ENCODE results near the gene LEFTY1. TPM values are rescaled to one million over a fixed set of nuclear protein-coding genes. Genes with fewer than 3 reads are reported as not detected.

Gene LEFTY1
- total RNA-seq, 1 experiment from 2014 or later, result not detected

- in situ Hi-C loops (cut with HindIII; ENCODE audit: low sequenced_read_pairs), result no loop called here
- DNase-seq (ENCODE audit: low spot score), result no peak
Observed at GRCh38 chr1:225918280-225918679, 29.3 kb upstream of the LEFTY1 start.

GRCh38 chr1:225917536-225917935, 28.6 kb upstream of the LEFTY1 start:
- in situ Hi-C loops (cut with HindIII; ENCODE audit: low sequenced_read_pairs), result no loop called here
- DNase-seq (ENCODE audit: low spot score), result no peak

- no peak for DNase-seq (ENCODE audit: low spot score)
- in situ Hi-C loops (cut with HindIII; ENCODE audit: low sequenced_read_pairs), result no loop called here
Observed at GRCh38 chr1:225917101-225917500, 28.2 kb upstream of the LEFTY1 start.

DNA sequence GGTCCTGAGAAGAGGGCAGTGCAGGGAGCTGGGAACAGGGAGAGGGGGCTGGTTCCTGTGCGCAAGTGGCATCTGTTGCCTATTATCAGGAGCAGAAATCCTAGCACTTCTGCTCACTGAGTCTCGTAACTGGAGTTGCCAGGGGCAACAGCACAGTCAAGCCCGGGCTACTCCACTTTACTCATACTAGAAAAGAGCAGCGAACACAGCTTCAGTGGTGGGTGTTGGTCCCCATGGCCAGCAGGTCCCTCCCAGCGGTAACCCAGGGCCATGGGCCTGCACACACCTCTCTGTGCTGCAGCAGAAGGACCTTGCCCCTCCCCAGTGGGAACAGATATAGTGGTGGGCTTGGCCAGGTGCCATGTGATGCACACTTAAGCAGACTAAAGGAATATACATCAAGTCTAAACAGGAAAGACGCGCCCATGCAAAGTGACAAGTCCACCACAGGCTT, 26.6 kb upstream of the LEFTY1 start:
- in situ Hi-C loops (cut with HindIII; ENCODE audit: low sequenced_read_pairs), result no loop called here
- DNase-seq (ENCODE audit: low spot score), result no peak

GRCh38 chr1:225914947-225915346, 26.0 kb upstream of the LEFTY1 start:
- in situ Hi-C loops (cut with HindIII; ENCODE audit: low sequenced_read_pairs), result no loop called here
- no peak for DNase-seq (ENCODE audit: low spot score)

DNA sequence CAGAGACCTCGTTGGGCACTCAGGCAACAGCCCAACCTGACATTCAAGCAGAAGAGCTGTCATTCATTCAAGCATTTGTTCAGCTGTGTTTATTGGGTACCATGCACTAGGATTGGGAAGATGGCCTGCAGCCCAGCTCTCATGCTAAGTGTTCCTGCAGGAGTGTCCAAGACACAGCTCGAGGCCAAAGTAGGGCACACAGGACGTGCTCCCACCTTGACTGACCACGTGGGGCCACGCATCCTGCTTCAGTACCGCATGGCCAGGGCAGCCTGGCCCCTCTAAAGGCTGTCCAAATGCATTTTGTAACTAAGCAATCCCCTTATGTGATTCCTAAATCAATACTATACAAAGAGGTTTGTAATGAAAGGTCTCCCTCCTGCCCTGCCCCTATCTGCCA, 25.4 kb upstream of the LEFTY1 start:
- no peak for DNase-seq (ENCODE audit: low spot score)
- in situ Hi-C loops (cut with HindIII; ENCODE audit: low sequenced_read_pairs), result no loop called here

GRCh38 chr1:225911191-225912130, 22.5 kb upstream of the LEFTY1 start:
- in situ Hi-C loops (cut with HindIII; ENCODE audit: low sequenced_read_pairs), result no loop called here
- no peak for DNase-seq (ENCODE audit: low spot score)

DNA sequence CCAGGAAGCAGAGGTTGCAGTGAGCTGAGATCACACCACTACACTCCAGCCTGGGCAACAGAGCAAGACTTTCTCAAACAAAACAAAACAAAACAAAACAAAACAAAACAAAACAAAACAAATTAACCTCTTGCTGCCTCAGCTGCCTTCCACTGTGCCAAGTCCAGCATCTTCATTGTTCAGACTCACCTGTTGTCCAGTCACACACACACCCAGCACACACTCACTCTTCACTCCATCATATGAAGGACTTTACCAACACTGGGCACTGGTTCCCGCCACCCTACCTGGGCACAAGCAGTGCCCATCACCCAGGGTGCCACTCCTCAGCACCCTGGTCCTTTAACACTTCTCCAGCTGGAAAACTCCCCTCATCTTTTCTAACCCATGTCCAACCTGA, 20.5 kb upstream of the LEFTY1 start:
- DNase-seq (ENCODE audit: low spot score), result no peak
- in situ Hi-C loops (cut with HindIII; ENCODE audit: low sequenced_read_pairs), result no loop called here

DNA sequence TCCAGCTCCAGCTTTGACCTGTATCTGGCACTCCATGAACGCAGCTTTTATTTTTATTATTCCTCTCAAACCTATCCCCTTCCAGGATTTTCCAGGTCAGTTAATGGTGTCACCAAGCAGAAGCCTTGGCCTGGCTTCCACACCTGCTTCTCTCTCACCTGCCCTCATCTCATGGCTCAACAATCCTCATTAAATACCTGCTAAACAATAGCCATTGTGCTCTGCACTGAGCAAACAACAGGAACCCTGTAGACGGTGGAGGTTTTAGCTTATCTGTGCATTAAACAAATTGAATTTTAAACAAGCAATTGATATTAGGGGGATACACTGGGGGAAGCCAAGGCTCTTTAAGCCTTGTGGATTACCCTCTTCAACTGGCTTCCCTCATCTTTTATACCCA, 19.8 kb upstream of the LEFTY1 start:
- no peak for DNase-seq (ENCODE audit: low spot score)
- in situ Hi-C loops (cut with HindIII; ENCODE audit: low sequenced_read_pairs), result no loop called here

DNA sequence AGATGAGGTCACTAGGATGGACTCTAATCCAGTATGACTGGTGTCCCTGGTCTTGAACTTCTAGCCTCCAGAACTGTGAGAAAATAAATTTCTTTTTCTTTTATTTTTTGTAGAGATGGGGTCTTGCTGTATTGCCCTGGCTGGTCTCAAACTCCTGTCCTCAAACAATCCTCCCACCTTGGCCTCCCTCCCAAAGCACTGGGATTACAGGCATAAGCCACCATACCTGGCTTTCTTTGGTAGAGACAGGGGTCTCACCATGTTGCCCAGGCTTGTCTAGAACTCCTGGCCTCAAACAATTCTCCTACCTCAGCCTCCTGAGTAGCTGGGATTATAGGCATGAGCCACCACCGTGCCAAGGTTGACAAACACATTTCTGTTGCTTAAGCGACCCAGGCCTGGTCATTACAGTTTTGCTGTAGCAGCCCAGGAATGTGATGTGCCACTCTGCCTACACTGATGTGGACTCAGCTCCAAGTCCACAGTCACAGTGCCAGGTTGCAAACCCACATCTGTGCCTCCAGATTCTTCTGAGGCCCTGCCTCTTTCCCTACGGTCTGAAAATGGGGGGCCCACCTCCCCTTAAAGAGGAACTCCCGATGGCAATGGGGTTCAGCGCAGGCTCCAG, 19.2 kb upstream of the LEFTY1 start:
- in situ Hi-C loops (cut with HindIII; ENCODE audit: low sequenced_read_pairs), result no loop called here
- no peak for DNase-seq (ENCODE audit: low spot score)

DNA sequence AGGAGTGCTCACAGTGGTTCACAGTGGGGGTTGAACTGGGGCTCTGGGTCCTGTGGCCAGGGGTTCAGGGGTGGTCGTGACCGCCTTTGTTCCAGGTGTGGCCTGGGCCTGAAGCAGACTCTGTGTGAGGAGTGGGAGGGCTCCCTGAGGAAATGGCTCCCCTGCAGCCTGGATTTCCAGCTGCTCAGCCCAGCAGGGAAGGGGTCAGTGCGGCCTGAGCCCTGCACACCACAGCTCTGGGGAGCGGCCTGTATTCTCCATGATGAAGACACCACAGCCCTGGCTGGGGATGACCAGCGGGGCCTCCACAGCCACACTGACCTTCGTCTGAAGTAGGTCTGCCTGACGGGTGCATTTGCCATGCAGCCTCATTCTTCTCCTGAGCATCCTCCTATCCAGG, 18.4 kb upstream of the LEFTY1 start:
- no peak for DNase-seq (ENCODE audit: low spot score)
- in situ Hi-C loops (cut with HindIII; ENCODE audit: low sequenced_read_pairs), result no loop called here

DNA sequence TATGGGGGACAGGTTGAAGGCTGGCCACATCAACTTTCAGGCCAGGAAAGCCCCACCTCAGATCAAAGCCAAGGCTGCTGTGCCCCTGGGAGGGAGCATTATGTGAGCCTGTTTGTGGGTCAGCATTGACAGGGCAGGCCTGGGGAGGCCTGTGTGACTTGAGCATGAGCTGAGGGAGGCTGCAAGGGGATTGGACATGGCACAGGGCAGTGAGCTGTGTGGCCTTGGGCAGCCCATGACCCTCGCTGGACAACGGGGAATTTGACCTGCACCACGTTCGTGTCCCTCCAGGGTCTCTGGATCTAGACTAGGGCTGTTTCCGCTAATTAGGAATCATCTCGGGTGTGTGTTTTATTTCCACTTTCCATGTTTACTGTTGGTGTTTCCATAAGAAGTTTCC, 17.5 kb upstream of the LEFTY1 start:
- in situ Hi-C loops (cut with HindIII; ENCODE audit: low sequenced_read_pairs), result no loop called here
- DNase-seq (ENCODE audit: low spot score), result no peak

- in situ Hi-C loops (cut with HindIII; ENCODE audit: low sequenced_read_pairs), result no loop called here
- no peak for DNase-seq (ENCODE audit: low spot score)
Observed at GRCh38 chr1:225903623-225904022, 14.7 kb upstream of the LEFTY1 start.

DNA sequence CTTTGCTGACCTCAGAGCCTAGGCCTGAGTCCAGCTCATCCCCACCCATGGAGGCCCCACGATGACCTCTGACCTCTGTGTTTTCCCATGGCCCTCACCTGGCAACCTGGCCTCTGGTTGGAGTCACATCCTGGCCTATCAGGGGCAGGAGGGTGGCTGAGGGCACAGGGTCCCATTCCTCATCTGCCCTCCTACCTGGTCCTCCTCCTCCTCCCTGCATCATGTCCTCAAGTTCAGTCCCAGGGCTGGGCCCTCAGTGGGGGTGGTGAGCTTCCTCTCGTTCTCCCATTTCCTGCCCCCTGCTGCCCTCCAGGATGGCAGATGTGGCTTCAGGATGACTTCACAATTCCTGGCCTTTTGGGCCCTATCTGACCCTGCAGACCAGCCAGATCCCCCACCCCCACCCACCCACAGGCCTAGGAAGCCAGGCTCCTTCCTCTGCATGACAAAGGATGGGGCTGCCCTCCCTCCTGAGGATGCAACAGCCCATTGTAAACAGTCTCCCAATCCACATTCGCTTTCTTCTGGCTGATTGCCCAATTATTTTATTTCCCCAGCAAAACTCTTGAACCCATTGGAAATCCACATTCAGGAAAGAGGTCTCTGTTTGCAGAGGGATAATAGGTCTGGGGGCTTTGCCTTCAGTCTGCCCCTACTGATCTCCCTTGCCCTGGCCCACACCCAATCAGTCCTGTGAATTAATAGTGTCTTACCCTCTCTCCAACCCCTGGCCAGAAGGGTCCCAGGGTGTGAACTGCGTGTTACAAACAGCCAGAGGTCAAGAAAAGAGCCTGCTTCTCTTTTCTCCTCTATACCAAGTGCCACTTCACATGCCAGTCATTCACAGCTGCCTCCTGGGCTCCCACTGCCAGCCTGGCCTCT, 10.3 kb upstream of the LEFTY1 start:
- in situ Hi-C loops (cut with HindIII; ENCODE audit: low sequenced_read_pairs), result no loop called here
- DNase-seq (ENCODE audit: low spot score), result no peak

GRCh38 chr1:225897595-225898514, 8.9 kb upstream of the LEFTY1 start:
- DNase-seq (ENCODE audit: low spot score), result no peak
- in situ Hi-C loops (cut with HindIII; ENCODE audit: low sequenced_read_pairs), result no loop called here

DNA sequence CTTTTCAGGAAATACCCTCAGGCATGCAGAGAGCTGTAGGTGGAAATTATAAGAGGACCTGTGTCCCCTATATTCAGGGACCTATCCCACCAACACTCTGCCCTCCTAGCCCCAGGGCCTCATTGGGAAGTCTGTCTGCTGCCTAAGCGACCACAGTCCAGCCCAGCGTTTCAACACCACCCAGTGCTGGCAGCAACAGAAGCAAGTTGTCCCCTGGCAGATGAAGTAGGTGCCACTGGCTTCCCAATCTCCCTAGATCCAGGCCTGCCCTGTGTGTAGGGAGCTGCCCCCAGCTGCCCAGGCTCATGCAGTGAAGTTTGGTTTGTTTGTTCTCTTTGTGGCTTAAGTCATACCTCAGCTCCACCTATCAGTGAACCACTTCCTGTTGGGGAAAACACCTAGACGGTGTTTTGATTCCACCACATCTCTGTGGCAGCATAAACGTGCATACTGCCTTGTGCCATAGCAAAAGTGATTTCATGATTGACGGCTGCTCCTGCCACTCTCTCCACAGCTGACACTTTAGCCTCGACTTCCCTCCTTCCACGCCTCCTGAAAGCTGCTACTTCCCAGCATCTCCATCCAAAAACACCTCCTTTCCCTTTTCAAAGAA, 8.1 kb upstream of the LEFTY1 start:
- no peak for DNase-seq (ENCODE audit: low spot score)
- in situ Hi-C loops (cut with HindIII; ENCODE audit: low sequenced_read_pairs), result no loop called here

GRCh38 chr1:225896494-225896893, 7.5 kb upstream of the LEFTY1 start:
- in situ Hi-C loops (cut with HindIII; ENCODE audit: low sequenced_read_pairs), result no loop called here
- DNase-seq (ENCODE audit: low spot score), result no peak

DNA sequence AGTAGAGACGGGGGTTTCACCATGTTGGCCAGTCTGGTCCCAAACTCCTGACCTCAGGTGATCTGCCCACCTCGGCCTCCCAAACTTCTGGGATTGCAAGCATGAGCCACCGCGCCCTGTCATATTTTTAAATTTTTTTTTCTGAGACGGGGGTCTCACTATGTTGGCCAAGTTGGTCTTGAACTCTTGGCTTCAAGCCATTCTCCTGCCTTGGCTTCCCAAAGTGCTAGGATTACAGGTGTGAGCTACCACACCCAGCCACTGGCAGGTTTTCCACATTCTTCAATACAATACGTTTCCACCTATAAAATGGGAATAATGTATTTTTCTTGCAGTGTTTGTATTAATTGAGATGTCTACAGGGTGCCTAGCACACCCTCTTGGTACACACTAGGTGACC, 3.4 kb upstream of the LEFTY1 start:
- DNase-seq (ENCODE audit: low spot score), result no peak
- in situ Hi-C loops (cut with HindIII; ENCODE audit: low sequenced_read_pairs), result no loop called here
